DMS114 treated with DMSO at 0.1 percent for 48 hours (cell line): ENCODE data around the gene ZNF560.

Source experiments
- DNase-seq: peaks from one replicate; lab custom pipeline; 2025; ENCODE audit not compliant: unreplicated experiment; lab: John Stamatoyannopoulos, UW

Gene ZNF560

DNA sequence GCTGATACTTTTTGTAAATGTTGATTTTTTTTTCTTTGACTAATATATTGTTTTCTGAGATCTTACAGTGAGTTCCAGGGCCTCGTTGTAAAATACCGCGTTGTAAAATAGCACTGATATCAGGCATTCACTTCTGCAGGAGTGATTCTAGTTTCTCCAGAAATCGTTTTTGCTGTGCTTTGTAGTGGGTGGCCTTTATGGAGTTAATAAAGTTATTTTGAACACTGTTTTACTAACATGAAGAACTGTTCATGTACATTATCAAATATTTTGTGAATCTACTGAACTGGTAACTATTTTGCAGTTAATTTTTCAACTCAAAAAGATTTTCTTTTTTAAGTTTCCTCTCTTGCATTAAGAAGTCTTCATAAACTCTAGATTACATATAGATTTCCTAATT, 62.1 kb downstream of the ZNF560 start:
- no peak for DNase-seq

DNA sequence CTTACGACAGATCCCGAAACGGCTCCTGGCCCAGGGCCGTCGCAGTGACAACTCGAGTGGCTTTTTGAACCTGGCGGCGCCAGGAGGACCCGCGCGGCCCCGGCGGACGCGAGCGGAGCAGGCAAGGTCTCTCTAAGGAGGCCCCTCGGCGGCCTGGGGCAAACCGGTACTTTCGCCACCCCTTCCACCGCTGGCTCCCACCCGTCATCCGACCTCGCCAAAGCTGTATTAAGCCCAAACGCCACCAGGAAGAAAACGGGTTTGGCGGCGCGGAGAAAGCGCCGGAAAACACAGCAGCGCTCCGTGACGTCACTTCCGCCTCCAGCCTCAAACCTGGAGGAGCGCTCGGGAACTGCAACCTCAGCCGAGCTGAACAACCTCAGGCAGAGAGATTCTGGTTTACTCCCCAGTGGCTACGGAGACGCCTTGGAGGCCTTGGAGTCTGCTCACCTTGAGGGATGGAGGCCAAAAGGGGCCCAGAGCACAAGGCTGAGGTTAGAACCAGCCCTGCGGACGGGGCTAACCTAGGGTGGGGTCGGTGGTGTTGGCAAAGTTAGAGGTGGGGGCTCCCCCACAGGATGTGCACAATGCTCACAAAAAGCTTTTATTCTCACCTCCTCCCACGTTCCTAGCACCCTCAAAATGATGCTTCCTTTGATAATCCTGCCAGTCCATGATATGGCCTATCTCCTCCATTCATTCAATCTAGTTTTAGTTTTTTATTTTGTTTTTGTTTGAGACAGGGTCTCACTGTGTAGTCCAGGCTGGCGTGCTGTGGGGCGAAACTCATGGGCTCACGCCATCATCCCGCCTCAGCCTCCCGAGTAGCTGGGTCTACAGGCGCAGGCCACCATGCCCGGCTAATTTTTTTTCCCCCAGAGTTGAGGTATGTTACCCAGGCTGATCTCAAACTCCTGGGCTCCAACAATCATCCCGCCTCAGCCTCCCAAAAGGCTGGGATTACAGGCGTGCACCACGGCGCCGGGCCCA, 62.8 kb downstream of the ZNF560 start, which contains the start of gene ZNF266:
TSS of gene ZNF266 (minus strand) at position 295 of the 990 bp plus-strand sequence. CDS start 15,484 bp downstream, outside the sequence.
- peak; percentile 80 for DNase-seq

DNA sequence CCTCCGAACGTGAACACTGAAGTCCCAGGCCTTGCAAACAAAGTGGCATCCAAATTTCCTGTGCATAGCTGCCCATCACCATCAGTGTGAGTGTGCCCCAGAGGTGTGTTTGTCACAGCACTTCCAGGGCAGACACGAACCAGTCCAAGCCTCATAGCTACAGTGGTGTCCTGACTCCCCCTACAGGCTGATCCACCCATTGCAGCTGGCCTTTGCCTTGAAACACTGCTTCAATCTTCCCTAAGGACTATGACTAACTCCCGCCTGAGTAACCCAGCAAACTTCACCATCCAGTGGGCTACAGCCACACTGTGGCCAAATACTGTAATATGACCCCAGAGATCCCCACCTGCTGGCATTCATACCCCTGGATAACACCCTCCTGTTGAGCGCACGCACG, 66.9 kb downstream of the ZNF560 start:
- DNase-seq: no peak

DNA sequence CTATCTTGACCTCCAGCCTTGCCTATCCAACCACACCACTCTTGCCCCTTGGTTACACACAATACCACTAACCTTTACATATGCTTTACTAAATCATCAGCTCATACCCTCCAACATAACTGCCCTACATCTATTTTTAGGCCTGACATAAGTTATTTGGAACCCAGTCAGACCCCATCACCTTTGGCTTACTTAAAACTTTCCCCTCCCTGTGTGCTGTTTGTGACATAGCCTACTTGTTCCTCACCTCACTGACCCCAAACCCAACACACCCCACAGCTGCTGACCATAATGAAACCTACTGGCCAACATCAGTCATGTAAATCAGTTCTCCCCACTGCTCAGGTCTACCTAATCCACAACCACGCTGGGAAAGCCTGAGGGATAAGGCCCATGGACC, 68.0 kb downstream of the ZNF560 start:
- DNase-seq: no peak

DNA sequence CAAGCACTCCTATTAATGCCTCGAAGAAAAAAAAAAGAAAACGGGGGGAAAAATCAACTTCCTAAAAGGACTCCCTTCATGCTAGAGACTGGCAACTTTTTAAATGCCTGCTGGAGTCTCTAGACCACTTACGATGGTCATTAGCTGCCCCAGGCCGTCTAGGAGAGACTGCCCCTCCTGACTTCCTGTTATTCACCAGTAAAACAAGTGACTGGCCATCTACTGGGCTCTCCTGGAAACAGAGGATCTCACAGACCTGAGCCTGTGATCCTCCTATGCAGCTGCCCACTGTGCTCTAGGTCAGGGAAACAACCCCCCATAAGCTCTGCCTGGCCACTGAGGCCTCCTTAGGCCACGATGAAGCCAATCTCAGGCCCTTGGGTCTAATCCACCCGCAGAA, 70.5 kb downstream of the ZNF560 start:
- no peak for DNase-seq
